ENCODE measurements around the gene MAPKBP1. TPM values are rescaled to one million over a fixed set of nuclear protein-coding genes. Genes with fewer than 3 reads are reported as not detected.

Gene MAPKBP1
- total RNA-seq, 2 donors from 2014 or later: 16.7 to 26.3 TPM

DNA sequence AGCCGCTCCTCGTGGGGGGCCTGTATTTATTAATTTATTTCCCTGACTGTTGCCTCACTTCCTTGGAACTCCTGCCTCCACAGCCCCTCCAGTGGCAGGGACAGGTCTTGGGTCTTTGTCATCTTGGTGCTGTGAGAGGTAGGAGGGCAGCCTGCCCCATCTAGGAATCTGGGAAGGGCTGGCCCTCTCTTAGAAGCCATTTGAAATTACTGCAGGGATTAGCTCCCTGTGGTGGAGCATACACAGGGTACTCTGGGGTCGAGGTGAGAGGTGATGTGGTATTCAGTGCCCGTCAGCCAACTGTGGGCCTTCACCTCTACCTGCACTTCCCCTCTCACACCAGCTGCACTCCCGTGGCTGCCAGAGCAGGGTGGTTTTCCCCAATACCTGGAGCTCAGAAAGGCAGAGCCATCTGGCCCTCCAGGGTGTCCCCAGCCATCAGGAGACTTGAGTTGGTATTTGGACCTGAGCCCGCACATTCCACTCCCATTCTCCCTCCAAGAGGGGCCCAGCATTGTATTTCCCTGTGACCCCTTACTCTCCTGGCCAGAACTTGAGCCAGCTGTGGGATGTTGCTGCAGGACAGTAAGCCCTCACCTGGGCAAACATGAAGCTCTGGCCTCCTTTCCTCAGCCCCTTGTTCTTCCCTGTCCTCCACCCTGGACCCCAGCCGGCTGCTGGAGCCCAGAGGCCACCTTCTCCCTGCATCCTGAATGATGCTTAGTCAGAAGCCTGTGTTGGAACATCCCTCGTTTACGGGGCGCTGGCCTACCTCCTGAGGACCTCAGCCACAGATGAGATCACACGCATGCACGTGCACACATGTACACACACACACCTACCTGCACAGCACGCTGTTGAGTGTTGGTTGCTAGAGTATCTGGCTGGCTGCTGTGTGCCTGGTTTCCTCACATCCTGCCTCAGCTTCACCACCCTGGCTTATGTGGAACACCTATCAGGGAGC, 51.6 kb downstream of the MAPKBP1 start:
- Histone ChIP-seq H3K27me3 (ENCODE audit: control insufficient read depth, insufficient read depth, low read length, poor library complexity, severe bottlenecking) (no peaks in the 10 kb centered on the region), H3K4me3 (ENCODE audit: low read length) (no peak overlapping the region), H3K9me3 (ENCODE audit: control insufficient read depth, low read length) (no peaks in the 10 kb centered on the region), H3K27ac (ENCODE audit: low read depth, low read length) (no peak overlapping the region), H3K4me1 (ENCODE audit: control insufficient read depth, insufficient read depth, low read length) (peaks cover 4% of the 10 kb centered on the region), H3K36me3 (ENCODE audit: control insufficient read depth, insufficient read depth, low read length) (no peaks in the 10 kb centered on the region), H3K9ac (ENCODE audit: extremely low read depth, low read length, poor library complexity, severe bottlenecking) (no peak overlapping the region)
- Mint-ChIP-seq H3K27ac (no peak overlapping the region), H3K4me3 (peak overlapping the region; percentile 82), H3K27me3 (ENCODE audit: insufficient read depth) (peaks cover 3% of the 10 kb centered on the region), H3K36me3 (ENCODE audit: low read depth) (peaks cover 16% of the 10 kb centered on the region), H3K9me3 (no peaks in the 10 kb centered on the region), H3K4me1 (peaks cover 5% of the 10 kb centered on the region)
- peak; percentile 61 for DNase-seq
- TF ChIP-seq CTCF (conservative IDR thresholded peaks at IDR 0.05): peak; percentile 19
- WGBS, 2 experiments (ENCODE audit: insufficient coverage in 1 of 2, insufficient read length in 1 of 2): 82 to 95% methylated on average over 6 to 13 of the region's 13 CpGs

DNA sequence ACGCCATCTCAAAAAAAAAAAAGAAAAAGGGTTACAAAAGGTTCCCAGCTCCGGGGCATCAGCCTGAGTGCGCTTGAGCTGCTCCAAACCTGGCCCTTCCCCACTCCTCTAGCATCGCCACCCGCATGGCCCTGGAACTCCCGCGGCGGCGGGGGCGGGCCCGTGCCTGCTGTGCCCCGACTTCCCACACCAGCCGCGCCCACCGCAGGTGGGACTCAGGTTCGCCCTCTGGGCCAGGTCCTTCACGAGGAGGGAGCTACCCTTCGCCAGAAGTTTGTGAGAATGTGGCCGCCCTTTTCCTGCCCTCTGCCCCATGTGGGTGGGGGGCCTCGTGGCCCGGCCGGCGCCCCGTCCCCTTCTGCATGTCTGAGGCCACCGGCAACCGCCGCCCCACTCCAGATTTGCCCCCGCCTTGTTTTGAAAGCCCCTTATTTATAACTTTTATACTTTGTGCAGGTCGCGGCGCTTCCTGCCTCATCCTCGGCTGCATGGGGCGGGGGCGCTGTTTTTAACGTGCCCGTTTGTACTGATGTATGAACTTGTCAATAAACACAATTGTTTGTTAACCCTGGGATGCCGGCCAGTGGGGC, 53.1 kb downstream of the MAPKBP1 start:
- H3K9me3 ChIP-seq (ENCODE audit: control insufficient read depth, low read length): no peaks in the 10 kb centered on the region
- H3K4me3 ChIP-seq (ENCODE audit: low read length): peak overlapping the region; percentile 94
- H3K9ac ChIP-seq (ENCODE audit: extremely low read depth, low read length, poor library complexity, severe bottlenecking): no peak overlapping the region
- no peaks in the 10 kb centered on the region for H3K27me3 ChIP-seq (ENCODE audit: control insufficient read depth, insufficient read depth, low read length, poor library complexity, severe bottlenecking)
- peaks cover 5% of the 10 kb centered on the region for H3K4me1 Mint-ChIP-seq
- H3K36me3 ChIP-seq (ENCODE audit: control insufficient read depth, insufficient read depth, low read length): no peaks in the 10 kb centered on the region
- peaks cover 3% of the 10 kb centered on the region for H3K27me3 Mint-ChIP-seq (ENCODE audit: insufficient read depth)
- H3K36me3 Mint-ChIP-seq (ENCODE audit: low read depth): peaks cover 21% of the 10 kb centered on the region
- WGBS, 2 experiments (ENCODE audit: insufficient coverage in 1 of 2, insufficient read length in 1 of 2): 4 to 10% methylated on average over 15 to 37 of the region's 37 CpGs
- peak overlapping the region; percentile 82 for H3K4me3 Mint-ChIP-seq
- peak; percentile 83 for DNase-seq
- no peak for TF ChIP-seq CTCF (conservative IDR thresholded peaks at IDR 0.05)
- peak overlapping the region; percentile 58 for H3K27ac Mint-ChIP-seq
- no peak overlapping the region for H3K27ac ChIP-seq (ENCODE audit: low read depth, low read length)
- no peaks in the 10 kb centered on the region for H3K9me3 Mint-ChIP-seq
- peaks cover 4% of the 10 kb centered on the region for H3K4me1 ChIP-seq (ENCODE audit: control insufficient read depth, insufficient read depth, low read length)

- H3K36me3 ChIP-seq (ENCODE audit: control insufficient read depth, insufficient read depth, low read length): no peaks in the 10 kb centered on the region
- Mint-ChIP-seq H3K4me1 (peaks cover 5% of the 10 kb centered on the region), H3K9me3 (no peaks in the 10 kb centered on the region), H3K4me3 (peak within 1 kb of the TSS; percentile 82), H3K36me3 (ENCODE audit: low read depth) (peaks cover 21% of the 10 kb centered on the region), H3K27me3 (ENCODE audit: insufficient read depth) (peaks cover 3% of the 10 kb centered on the region), H3K27ac (peak within 1 kb of the TSS; percentile 87)
- no peak for TF ChIP-seq CTCF (conservative IDR thresholded peaks at IDR 0.05)
- H3K9me3 ChIP-seq (ENCODE audit: control insufficient read depth, low read length): no peaks in the 10 kb centered on the region
- peaks cover 4% of the 10 kb centered on the region for H3K4me1 ChIP-seq (ENCODE audit: control insufficient read depth, insufficient read depth, low read length)
- peak; percentile 99 for DNase-seq
- H3K27ac ChIP-seq (ENCODE audit: low read depth, low read length): peak within 1 kb of the TSS; percentile 70
- H3K27me3 ChIP-seq (ENCODE audit: control insufficient read depth, insufficient read depth, low read length, poor library complexity, severe bottlenecking): no peaks in the 10 kb centered on the region
- 1 to 2% methylated on average over 31 to 66 of the region's 66 CpGs for WGBS, 2 experiments (ENCODE audit: insufficient coverage in 1 of 2, insufficient read length in 1 of 2)
- H3K9ac ChIP-seq (ENCODE audit: extremely low read depth, low read length, poor library complexity, severe bottlenecking): peak within 1 kb of the TSS; percentile 90
- peak within 1 kb of the TSS; percentile 94 for H3K4me3 ChIP-seq (ENCODE audit: low read length)
These were observed 53.9 kb downstream of the MAPKBP1 start, which contains the start of gene JMJD7 for GRCh38 chr15:41827880-41828806. Gene JMJD7, plus strand, starts transcription at chr15:41828092. Its CDS starts 33 bp downstream, at chr15:41828125.
